ENCODE measurements around the gene SYNM. TPM values are rescaled to one million over a fixed set of nuclear protein-coding genes. Genes with fewer than 3 reads are reported as not detected.

SYNM gene
- total RNA-seq, 1 experiment from 2014 or later = 1.9 TPM

- Histone ChIP-seq H3K18ac (ENCODE audit: insufficient read length, low read depth, low read length) (no peak overlapping the region), H3K4ac (ENCODE audit: low read depth, low read length) (no peak overlapping the region), H3K9me3 (ENCODE audit: control insufficient read depth, low read depth, low read length) (no peaks in the 10 kb centered on the region), H4K5ac (ENCODE audit: insufficient read length, low read depth, low read length) (no peak overlapping the region), H4K20me1 (ENCODE audit: control insufficient read depth, insufficient read depth, insufficient read length) (peaks cover 3% of the 10 kb centered on the region), H3K79me2 (ENCODE audit: insufficient read depth, low read length) (no peaks in the 10 kb centered on the region), H3K27me3 (ENCODE audit: insufficient read depth, low read length) (peaks cover 14% of the 10 kb centered on the region; the same call in 1 of the 2 replicates), H2BK5ac (ENCODE audit: insufficient read length, low read length) (no peak overlapping the region), H4K8ac (replicated peaks; ENCODE audit: insufficient read length, low read depth, low read length) (no peak overlapping the region), H3K27ac (ENCODE audit: insufficient read length, low read depth, low read length) (no peak overlapping the region), H2BK120ac (ENCODE audit: low read depth, low read length, poor library complexity, severe bottlenecking) (no peak overlapping the region), H3K4me2 (ENCODE audit: insufficient read depth, insufficient read length, low read length) (no peak overlapping the region), H3K23me2 (ENCODE audit: insufficient read length, low read depth, low read length, poor library complexity, severe bottlenecking) (peaks cover 6% of the 10 kb centered on the region), H2AFZ (ENCODE audit: low read length) (no peak overlapping the region), H3K9ac (ENCODE audit: extremely low read depth, insufficient read length, low read length) (no peak overlapping the region), H2BK20ac (ENCODE audit: low read depth, low read length, poor library complexity, severe bottlenecking) (no peak overlapping the region), H2BK12ac (ENCODE audit: insufficient read length, low read depth, low read length) (no peak overlapping the region), H3T11ph (ENCODE audit: low read length) (no peak overlapping the region), H3K4me1 (ENCODE audit: insufficient read depth, low read length) (no peaks in the 10 kb centered on the region), H3K23ac (ENCODE audit: insufficient read length, low read depth, low read length) (no peak overlapping the region), H3K79me1 (ENCODE audit: insufficient read depth, low read depth, low read length, poor library complexity, severe bottlenecking) (no peaks in the 10 kb centered on the region), H2AK5ac (ENCODE audit: insufficient read length, low read length) (no peak overlapping the region), H2BK15ac (ENCODE audit: low read depth, low read length) (no peak overlapping the region), H4K91ac (ENCODE audit: insufficient read length, low read depth, low read length) (no peak overlapping the region), H3K14ac (ENCODE audit: insufficient read depth, low read length) (no peak overlapping the region), H3K56ac (ENCODE audit: insufficient read length, low read depth, low read length) (no peak overlapping the region)
- no CpG with 5 or more reads among the region's 7 CpGs for WGBS (ENCODE audit: extremely low coverage, insufficient read length, low lambda C conversion rate)
- H3K27me3 Mint-ChIP-seq (ENCODE audit: low read depth) = peaks cover 76% of the 10 kb centered on the region
- no peak overlapping the region for H3K27ac Mint-ChIP-seq
- peaks cover 4 to 6% of the 10 kb centered on the region in 2 experiments; a peak in 2 of 4 replicates for H3K4me1 Mint-ChIP-seq
- no peaks in the 10 kb centered on the region; a peak in 1 of 7 replicates for H3K36me3 Mint-ChIP-seq (ENCODE audit: insufficient read depth in 1 of 3, low read depth in 3 of 3)
- H3K4me3 Mint-ChIP-seq = no peak overlapping the region
- no peak for TF ChIP-seq CTCF (conservative IDR thresholded peaks at IDR 0.05)
- no peaks in the 10 kb centered on the region; a peak in 1 of 5 replicates for H3K9me3 Mint-ChIP-seq
- no peak for DNase-seq
These were observed 3.4 kb upstream of the SYNM start for GRCh38 chr15:99101501-99101900.

All from H9 (cell line).